Left ventricle myocardium inferior (tissue), 1 donor: ENCODE data around the gene TMEM92. TPM values are rescaled to one million over a fixed set of nuclear protein-coding genes. Genes with fewer than 3 reads are reported as not detected.

ENCODE experiments used
- DNase-seq: peaks from one replicate; pipeline ENCODE4 v3.0.0-alpha.2; 2020
- H3K27ac ChIP-seq: fragments of 200-600 bp; replicated peaks from 2 replicates; pipeline ENCODE4 v1.8.0; 2021
- H3K27me3 ChIP-seq: fragments of 200-600 bp; 2 replicates; pipeline ENCODE4 v1.8.0; 2021; ENCODE audit warnings: low read depth
- H3K36me3 ChIP-seq: fragments of 200-600 bp; 2 replicates; pipeline ENCODE4 v1.8.0; 2021
- H3K4me1 ChIP-seq: fragments of 200-600 bp; 2 replicates; pipeline ENCODE4 v1.8.0; 2021
- H3K4me3 ChIP-seq: fragments of 200-600 bp; 2 replicates; pipeline ENCODE4 v1.8.0; 2021; ENCODE audit warnings: mild to moderate bottlenecking, moderate library complexity
- H3K9me3 ChIP-seq: fragments of 200-600 bp; replicated peaks from 2 replicates; pipeline ENCODE4 v1.8.0; 2021
- CTCF ChIP-seq: fragments of 200-600 bp; IDR thresholded peaks from 2 replicates; pipeline ENCODE4 v1.8.0; 2021; ENCODE audit warnings: antibody characterized with exemption, mild to moderate bottlenecking, borderline replicate concordance
- intact Hi-C: fragments of 100-400 bp; cut with micrococcal nuclease; formaldehyde crosslinking; loops from one replicate; pipeline ENCODE4 v1.11.0; 2022
- total RNA-seq: library from RNA; stranded (reverse); fragmentation: NEBNext Ultra II Directional; extraction: Animal tissue kit (Norgen Biotek cat#: 25700); gene quantifications from one replicate; pipeline ENCODE4 v1.2.1, GENCODE V29; 2021
- donor health status: DM: no; HTN: yes; CAD: no; lungs with severe emphysema.

TMEM92 gene
- total RNA-seq, 1 donor from 2014 or later: not detected

- no peak for DNase-seq
- H3K36me3 ChIP-seq: no peaks in the 10 kb centered on the region
- TF ChIP-seq CTCF: no peak
- H3K27me3 ChIP-seq: peaks cover 76% of the 10 kb centered on the region
- H3K4me1 ChIP-seq: no peaks in the 10 kb centered on the region
- H3K9me3 ChIP-seq: no peaks in the 10 kb centered on the region
- no peak overlapping the region for H3K4me3 ChIP-seq
- H3K27ac ChIP-seq: no peak overlapping the region
- intact Hi-C loops: no loop called here
Measured at GRCh38 chr17:50279181-50279526, 4.9 kb downstream of the TMEM92 start.

GRCh38 chr17:50279639-50280038, 5.4 kb downstream of the TMEM92 start:
- no peaks in the 10 kb centered on the region for H3K4me1 ChIP-seq
- peaks cover 72% of the 10 kb centered on the region for H3K27me3 ChIP-seq
- no peak for DNase-seq
- H3K36me3 ChIP-seq: no peaks in the 10 kb centered on the region
- TF ChIP-seq CTCF: no peak
- no peak overlapping the region for H3K27ac ChIP-seq
- no peak overlapping the region for H3K4me3 ChIP-seq
- H3K9me3 ChIP-seq: no peaks in the 10 kb centered on the region
- intact Hi-C loops: no loop called here

GRCh38 chr17:50280068-50280467, 5.8 kb downstream of the TMEM92 start:
- DNase-seq: no peak
- H3K4me3 ChIP-seq: no peak overlapping the region

GRCh38 chr17:50280801-50281441, 6.7 kb downstream of the TMEM92 start:
- intact Hi-C loops: no loop called here
- peaks cover 59% of the 10 kb centered on the region for H3K27me3 ChIP-seq
- H3K27ac ChIP-seq: no peak overlapping the region
- no peaks in the 10 kb centered on the region for H3K4me1 ChIP-seq
- TF ChIP-seq CTCF: no peak
- H3K4me3 ChIP-seq: no peak overlapping the region
- H3K36me3 ChIP-seq: no peaks in the 10 kb centered on the region
- H3K9me3 ChIP-seq: no peaks in the 10 kb centered on the region
- no peak for DNase-seq

More at GRCh38 chr17:50280068-50280467, 5.8 kb downstream of the TMEM92 start:
- Histone ChIP-seq H3K4me1 (no peaks in the 10 kb centered on the region), H3K27me3 (peaks cover 67% of the 10 kb centered on the region), H3K27ac (no peak overlapping the region), H3K36me3 (no peaks in the 10 kb centered on the region), H3K9me3 (no peaks in the 10 kb centered on the region)
- intact Hi-C loops: no loop called here
- no peak for TF ChIP-seq CTCF

- H3K27me3 ChIP-seq: peaks cover 55% of the 10 kb centered on the region
- no peaks in the 10 kb centered on the region for H3K9me3 ChIP-seq
- no peaks in the 10 kb centered on the region for H3K36me3 ChIP-seq
- DNase-seq: no peak
- H3K4me3 ChIP-seq: no peak overlapping the region
- no peak overlapping the region for H3K27ac ChIP-seq
- TF ChIP-seq CTCF: no peak
- H3K4me1 ChIP-seq: no peaks in the 10 kb centered on the region
- intact Hi-C loops: no loop called here
Measured at GRCh38 chr17:50281739-50282401, 7.6 kb downstream of the TMEM92 start.
